GM21515 (cell line): ENCODE measurements around the gene HIF1A.
"Not testable (repeated sequence)": the region's sequence is repeated elsewhere in the genome, so short reads cannot be mapped to it uniquely, and the experiment has no call there.

ENCODE experiments used
- ATAC-seq: cut with Tn5 transposase; IDR thresholded peaks from one replicate; pipeline ENCODE4 v1.9.1; 2021; ENCODE audit not compliant: unreplicated experiment

The HIF1A gene

DNA sequence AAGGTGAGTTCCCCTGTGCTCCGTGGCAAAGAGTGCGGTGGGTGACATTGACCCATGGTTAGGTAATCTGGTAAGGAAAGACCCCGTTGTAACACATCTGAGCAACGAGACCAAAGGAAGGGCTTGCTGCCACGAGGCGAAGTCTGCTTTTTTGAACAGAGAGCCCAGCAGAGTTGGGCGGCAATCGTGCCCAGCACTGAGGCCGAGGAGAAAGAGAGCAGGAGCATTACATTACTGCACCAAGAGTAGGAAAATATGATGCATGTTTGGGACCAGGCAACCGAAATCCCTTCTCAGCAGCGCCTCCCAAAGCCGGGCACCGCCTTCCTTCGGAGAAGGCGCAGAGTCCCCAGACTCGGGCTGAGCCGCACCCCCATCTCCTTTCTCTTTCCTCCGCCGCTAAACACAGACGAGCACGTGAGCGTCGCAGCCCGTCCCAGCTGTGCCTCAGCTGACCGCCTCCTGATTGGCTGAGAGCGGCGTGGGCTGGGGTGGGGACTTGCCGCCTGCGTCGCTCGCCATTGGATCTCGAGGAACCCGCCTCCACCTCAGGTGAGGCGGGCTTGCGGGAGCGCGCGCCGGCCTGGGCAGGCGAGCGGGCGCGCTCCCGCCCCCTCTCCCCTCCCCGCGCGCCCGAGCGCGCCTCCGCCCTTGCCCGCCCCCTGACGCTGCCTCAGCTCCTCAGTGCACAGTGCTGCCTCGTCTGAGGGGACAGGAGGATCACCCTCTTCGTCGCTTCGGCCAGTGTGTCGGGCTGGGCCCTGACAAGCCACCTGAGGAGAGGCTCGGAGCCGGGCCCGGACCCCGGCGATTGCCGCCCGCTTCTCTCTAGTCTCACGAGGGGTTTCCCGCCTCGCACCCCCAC lies at the start of gene HIF1A:
Gene HIF1A (plus strand): TSS at position 684 of the 865 bp plus-strand sequence. CDS start 292 bp downstream, outside the sequence.
- peak; percentile 94 for ATAC-seq

GRCh38 chr14:61646366-61647116 lies 48.8 kb upstream of the HIF1A start:
- ATAC-seq: no peak

DNA sequence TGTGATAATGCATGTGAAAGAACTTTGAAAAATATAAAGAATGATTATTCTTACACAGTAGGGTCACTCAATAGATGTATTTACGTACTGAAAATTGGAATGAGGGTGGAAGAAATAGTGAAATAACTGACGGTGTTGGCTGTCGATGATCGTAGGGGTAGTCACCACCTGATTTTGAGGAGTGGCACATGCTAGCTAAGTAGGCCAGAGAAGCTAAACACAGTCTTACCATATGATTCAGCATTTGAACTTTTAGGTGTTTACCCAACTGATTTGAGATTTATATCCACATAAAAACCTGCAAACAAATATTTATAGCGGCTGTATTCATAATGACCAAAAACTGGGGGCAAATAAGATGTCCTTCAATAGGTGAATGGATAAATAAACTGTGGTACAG lies 47.6 kb upstream of the HIF1A start:
- ATAC-seq: no peak

DNA sequence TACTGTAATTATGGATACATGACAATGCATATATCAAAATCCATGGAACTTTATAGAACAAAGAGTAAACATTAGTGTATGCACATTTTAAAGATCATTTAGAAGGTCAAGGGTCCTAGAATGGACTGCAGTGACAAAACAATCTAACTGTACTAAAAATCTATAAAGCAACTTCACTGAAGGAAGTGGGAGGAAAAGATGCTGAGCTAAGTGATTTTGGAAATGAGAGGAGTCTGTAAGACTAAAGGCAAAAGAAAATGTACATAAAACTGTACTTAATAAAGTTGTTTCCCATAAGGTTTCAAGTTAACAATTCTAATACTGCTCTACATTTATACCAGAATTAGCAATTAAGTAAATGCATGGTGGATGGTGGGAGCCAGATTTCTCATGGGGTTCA lies 46.9 kb upstream of the HIF1A start:
- ATAC-seq: no peak

DNA sequence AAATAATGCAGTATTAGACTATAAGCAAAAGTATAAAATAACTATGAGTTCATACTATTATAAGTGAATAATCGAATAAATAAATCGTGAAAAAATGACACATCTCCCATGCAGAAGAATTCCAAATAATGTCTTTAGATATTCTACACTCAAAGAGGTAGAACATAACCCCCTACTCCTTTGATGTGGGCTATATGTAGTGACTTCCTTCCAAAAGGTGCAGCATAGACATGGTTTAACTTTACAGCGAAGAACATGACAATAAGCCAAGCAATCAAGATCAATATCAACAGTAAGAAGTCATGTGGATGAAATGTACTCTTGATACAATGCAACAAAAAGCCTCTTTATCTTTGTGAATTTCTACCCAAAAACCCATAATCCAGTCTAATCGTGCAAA lies 46.0 kb upstream of the HIF1A start:
- ATAC-seq: no peak

DNA sequence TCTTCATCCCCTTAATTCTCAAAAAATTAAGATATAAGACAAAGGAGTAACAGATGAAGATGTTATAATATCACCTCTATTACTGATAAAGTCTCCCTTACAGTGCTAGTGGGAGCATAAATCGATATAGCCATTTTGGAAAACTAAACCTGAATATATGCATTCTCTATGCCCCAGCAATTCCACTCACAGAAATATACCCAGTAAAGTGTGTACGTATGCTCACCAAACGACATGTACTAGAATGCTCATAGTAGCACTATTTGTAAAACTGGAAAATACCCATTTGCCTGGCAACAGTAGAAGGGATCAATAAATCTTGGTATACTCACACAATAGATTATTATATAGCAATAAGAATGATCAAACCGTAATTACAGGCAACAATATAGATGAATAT lies 44.0 kb upstream of the HIF1A start:
- ATAC-seq: no peak

- no peak for ATAC-seq
Observed at GRCh38 chr14:61652526-61653262, 42.6 kb upstream of the HIF1A start.

GRCh38 chr14:61653507-61653906 lies 41.8 kb upstream of the HIF1A start:
- ATAC-seq: no peak

DNA sequence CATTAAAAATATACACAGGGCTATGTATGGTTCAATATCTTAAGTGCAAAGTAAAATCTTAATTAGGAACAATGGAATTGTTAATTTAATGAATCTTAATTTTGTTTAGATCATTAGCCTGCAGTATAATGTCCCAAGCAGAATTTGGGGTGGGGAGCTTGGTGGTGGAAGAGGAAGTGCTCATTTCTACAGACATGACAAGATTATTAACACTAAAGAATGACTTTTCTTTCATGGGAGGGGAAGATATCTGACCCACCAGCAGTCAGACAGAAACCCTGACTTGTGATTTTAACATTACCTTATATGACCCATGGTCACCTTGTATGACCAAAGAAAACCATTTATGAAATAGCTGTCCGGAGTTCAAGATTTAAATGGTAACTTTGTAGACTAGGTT lies 41.3 kb upstream of the HIF1A start:
- ATAC-seq: no peak

DNA sequence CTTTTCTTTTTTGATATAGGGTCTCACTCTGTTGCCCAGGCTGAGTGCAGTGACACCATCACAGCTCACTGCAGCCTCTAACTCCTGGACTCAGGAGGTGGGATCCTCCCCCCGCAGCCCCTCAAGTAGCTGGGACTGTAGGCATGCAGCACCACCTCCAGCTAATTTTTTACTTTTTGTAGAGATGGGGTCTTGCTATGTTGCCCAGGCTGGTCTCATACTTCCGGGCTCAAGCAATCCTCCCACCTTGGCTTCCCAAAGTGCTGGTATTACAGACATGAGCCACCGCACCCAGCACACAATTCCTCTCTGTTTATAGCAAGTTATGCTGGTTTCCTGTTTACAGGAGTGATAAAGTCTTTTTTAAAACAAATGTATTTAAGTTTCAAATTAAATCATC lies 39.5 kb upstream of the HIF1A start:
- ATAC-seq: no peak

GRCh38 chr14:61656341-61656740 lies 39.0 kb upstream of the HIF1A start:
- no peak for ATAC-seq

GRCh38 chr14:61658111-61658510 lies 37.2 kb upstream of the HIF1A start:
- not testable (repeated sequence) for ATAC-seq

GRCh38 chr14:61659582-61659981 lies 35.7 kb upstream of the HIF1A start:
- no peak for ATAC-seq

GRCh38 chr14:61661471-61662400 lies 33.6 kb upstream of the HIF1A start:
- peak; percentile 42 for ATAC-seq

DNA sequence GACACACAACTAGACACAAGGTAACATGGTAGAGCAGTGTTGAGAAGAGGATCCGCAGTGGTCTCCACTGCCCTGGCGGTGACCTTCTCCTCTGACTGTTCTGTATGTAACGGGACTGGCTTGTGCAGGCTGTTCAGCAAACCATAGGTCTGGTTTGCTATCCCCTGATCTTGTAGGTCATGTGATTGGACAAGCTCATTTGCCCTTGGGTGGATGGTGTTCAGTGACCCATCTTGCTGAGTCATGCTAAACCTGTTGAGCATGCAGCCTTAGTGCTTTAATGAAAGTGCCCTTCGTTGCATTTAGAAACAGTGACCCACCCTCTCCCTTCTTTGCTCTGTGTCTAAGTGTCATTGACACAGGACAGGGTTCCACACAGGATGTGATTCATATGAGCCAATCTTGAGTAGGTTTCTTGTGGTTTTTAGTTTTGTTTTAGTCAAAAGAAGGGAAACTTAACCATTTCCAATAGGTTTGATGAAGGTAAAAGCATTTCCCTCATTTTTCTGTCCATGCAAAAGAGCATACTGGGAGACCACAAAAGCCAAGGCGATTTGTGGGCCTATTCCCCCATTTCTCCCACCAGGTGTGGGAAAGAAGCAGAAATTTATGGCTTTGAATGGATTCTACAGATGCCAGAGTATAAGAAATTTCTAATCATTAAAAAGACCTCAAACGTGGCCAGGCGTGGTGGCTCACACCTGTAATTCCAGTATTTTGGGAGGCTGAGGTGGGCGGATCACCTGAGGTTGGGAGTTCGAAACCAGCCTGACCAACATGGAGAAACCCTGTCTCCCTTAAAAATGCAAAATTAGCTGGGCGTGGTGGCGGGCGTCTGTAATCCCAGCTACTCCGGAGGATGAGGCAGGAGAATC lies 32.6 kb upstream of the HIF1A start:
- ATAC-seq: peak; percentile 76

DNA sequence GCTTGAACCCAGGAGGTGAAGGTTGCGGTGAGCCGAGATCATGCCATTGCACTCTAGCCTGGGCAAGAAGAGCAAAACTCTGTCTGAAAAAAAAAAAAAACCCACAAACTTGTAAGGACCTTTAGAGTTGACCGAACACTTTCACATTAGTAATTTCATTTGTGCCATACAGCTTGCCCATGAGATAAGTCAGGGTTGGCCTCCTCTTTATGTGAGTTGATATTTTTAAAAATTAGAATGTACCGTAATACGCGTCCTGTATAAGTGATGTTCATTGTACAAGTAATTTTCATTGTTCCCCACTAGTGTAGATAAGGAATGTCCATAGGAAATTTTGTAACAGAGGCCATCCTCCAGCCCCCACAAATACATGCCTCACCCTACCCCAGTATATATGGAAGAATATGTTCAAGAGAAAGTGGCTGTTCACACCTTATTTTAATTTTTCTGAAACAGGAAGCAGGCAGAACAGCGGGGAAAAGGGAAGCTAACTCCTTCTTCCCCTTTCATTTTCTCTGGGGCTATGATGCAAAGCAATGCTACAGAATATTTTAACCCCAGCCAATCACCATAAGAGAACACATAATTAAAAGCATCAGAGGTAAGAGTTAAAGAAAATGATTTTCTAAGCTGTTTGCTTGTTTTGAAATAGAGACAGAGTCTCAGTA lies 31.9 kb upstream of the HIF1A start:
- peak; percentile 23 for ATAC-seq

DNA sequence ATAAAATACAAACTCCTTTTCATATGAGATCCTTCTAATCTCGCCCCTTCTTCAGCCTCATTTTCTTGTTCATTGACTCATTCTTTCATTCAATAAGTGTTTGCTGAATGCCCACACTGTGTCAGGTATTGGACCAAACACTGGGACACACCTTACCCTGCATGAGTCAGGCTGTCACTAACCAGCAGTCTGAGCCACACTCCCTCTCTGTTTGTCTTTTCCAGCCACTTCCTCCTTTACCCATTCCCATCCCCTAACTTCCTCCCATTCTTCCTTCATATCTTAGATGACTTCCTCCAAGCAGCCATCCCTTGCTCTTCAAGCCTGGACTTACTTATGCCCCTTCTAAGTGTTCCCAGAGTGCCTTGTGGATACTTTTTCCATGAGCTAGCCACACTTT lies 27.0 kb upstream of the HIF1A start:
- ATAC-seq: no peak

DNA sequence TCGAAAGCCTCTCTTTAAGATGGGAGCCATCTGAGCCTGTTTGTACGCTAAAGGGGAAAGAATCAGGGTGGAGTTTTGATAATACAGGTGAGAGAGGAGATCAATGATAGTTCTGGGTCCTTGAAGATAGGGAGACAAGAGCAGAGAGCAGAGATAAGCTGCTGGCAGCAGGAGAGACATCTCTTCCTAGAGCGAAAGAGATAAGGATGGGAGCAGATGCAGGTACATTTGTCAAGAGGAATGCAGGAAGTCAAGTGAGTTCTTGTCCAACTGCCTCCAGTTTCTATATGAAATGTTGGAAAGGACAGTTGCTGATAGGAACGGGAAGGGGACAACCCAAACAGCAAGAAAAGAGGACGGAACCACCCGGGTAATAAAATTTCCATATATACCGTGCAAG lies 24.7 kb upstream of the HIF1A start:
- ATAC-seq: no peak

- ATAC-seq: peak; percentile 76
Observed at GRCh38 chr14:61671082-61671481, 24.2 kb upstream of the HIF1A start.
